GM15510 (cell line): ENCODE data around the gene PDSS2.

ENCODE experiments used
- POLR2A ChIP-seq: IDR thresholded peaks from 3 replicates; pipeline ENCODE4 v1.6.1; 2011; ENCODE audit warnings: borderline replicate concordance; ENCODE audit not compliant: insufficient read length; ENCODE audit errors: extremely low read depth

PDSS2 gene

GRCh38 chr6:107128577-107128976 lies 330.8 kb downstream of the PDSS2 start:
- TF ChIP-seq POLR2A, result no peak

- no peak for TF ChIP-seq POLR2A
Measured at GRCh38 chr6:107128175-107128574, 331.2 kb downstream of the PDSS2 start.

GRCh38 chr6:107125771-107126170 lies 333.6 kb downstream of the PDSS2 start:
- TF ChIP-seq POLR2A, result no peak

GRCh38 chr6:107124934-107125348 lies 334.4 kb downstream of the PDSS2 start:
- TF ChIP-seq POLR2A, result no peak

GRCh38 chr6:107123501-107123900 lies 335.9 kb downstream of the PDSS2 start:
- TF ChIP-seq POLR2A, result no peak

- no peak for TF ChIP-seq POLR2A
Measured at GRCh38 chr6:107122748-107123147, 336.6 kb downstream of the PDSS2 start.

- TF ChIP-seq POLR2A, result no peak
Measured at GRCh38 chr6:107121964-107122495, 337.3 kb downstream of the PDSS2 start.

- TF ChIP-seq POLR2A, result no peak
Measured at GRCh38 chr6:107121266-107121665, 338.1 kb downstream of the PDSS2 start.

- no peak for TF ChIP-seq POLR2A
Measured at GRCh38 chr6:107120404-107120803, 339.0 kb downstream of the PDSS2 start.

GRCh38 chr6:107118976-107119375 lies 340.4 kb downstream of the PDSS2 start:
- TF ChIP-seq POLR2A, result no peak

GRCh38 chr6:107116931-107117330 lies 342.4 kb downstream of the PDSS2 start:
- no peak for TF ChIP-seq POLR2A

- TF ChIP-seq POLR2A, result no peak
Measured at GRCh38 chr6:107116328-107116892, 343.0 kb downstream of the PDSS2 start.

GRCh38 chr6:107115695-107116327 lies 343.6 kb downstream of the PDSS2 start:
- TF ChIP-seq POLR2A, result no peak

GRCh38 chr6:107114926-107115694 lies 344.3 kb downstream of the PDSS2 start, which contains the start of gene BEND3:
Gene BEND3, minus strand, starts transcription at chr6:107115515. Its CDS starts 16,230 bp downstream, at chr6:107099285.
- no peak for TF ChIP-seq POLR2A

- peak; percentile 37 for TF ChIP-seq POLR2A
Measured at GRCh38 chr6:107114213-107114925, 345.0 kb downstream of the PDSS2 start.
